ENCODE data around the gene MIF. TPM values are rescaled to one million over a fixed set of nuclear protein-coding genes. Genes with fewer than 3 reads are reported as not detected.
A peak's percentile ranks its signal among the peaks of the same experiment; 100 is the strongest.

Gene MIF
- total RNA-seq, 1 experiment from 2014 or later: 1,068 TPM

GRCh38 chr22:23897320-23897719 lies 3.1 kb downstream of the MIF start:
- Histone ChIP-seq H2BK120ac (ENCODE audit: low read depth, low read length, poor library complexity, severe bottlenecking) (no peak overlapping the region), H3K27me3 (ENCODE audit: insufficient read depth, low read length) (no peaks in the 10 kb centered on the region), H3K18ac (ENCODE audit: insufficient read length, low read depth, low read length) (no peak overlapping the region), H4K5ac (ENCODE audit: insufficient read length, low read depth, low read length) (no peak overlapping the region), H3K56ac (ENCODE audit: insufficient read length, low read depth, low read length) (no peak overlapping the region), H4K91ac (ENCODE audit: insufficient read length, low read depth, low read length) (no peak overlapping the region), H2BK20ac (ENCODE audit: low read depth, low read length, poor library complexity, severe bottlenecking) (no peak overlapping the region), H3K4me2 (ENCODE audit: insufficient read depth, insufficient read length, low read length) (no peak overlapping the region), H2BK15ac (ENCODE audit: low read depth, low read length) (no peak overlapping the region), H3K4me1 (ENCODE audit: insufficient read depth, low read length) (peaks cover 3% of the 10 kb centered on the region; the same call in 1 of the 2 replicates), H3T11ph (ENCODE audit: low read length) (no peak overlapping the region), H3K79me1 (ENCODE audit: insufficient read depth, low read depth, low read length, poor library complexity, severe bottlenecking) (peaks cover 6% of the 10 kb centered on the region), H3K79me2 (ENCODE audit: insufficient read depth, low read length) (no peaks in the 10 kb centered on the region), H4K20me1 (ENCODE audit: control insufficient read depth, insufficient read depth, insufficient read length) (no peaks in the 10 kb centered on the region), H3K14ac (ENCODE audit: insufficient read depth, low read length) (no peak overlapping the region), H3K23me2 (ENCODE audit: insufficient read length, low read depth, low read length, poor library complexity, severe bottlenecking) (peaks cover 8% of the 10 kb centered on the region), H2AFZ (ENCODE audit: low read length) (no peak overlapping the region), H4K8ac (replicated peaks; ENCODE audit: insufficient read length, low read depth, low read length) (no peak overlapping the region), H2BK5ac (ENCODE audit: insufficient read length, low read length) (no peak overlapping the region), H3K9ac (ENCODE audit: extremely low read depth, insufficient read length, low read length) (no peak overlapping the region), H2BK12ac (ENCODE audit: insufficient read length, low read depth, low read length) (no peak overlapping the region), H2AK5ac (ENCODE audit: insufficient read length, low read length) (no peak overlapping the region), H3K23ac (ENCODE audit: insufficient read length, low read depth, low read length) (no peak overlapping the region), H3K9me3 (ENCODE audit: control insufficient read depth, low read depth, low read length) (no peaks in the 10 kb centered on the region), H3K27ac (ENCODE audit: insufficient read length, low read depth, low read length) (no peak overlapping the region), H3K4ac (ENCODE audit: low read depth, low read length) (no peak overlapping the region)
- Mint-ChIP-seq H3K9me3 (peaks cover 21 to 28% of the 10 kb centered on the region in 2 experiments), H3K27me3 (ENCODE audit: low read depth) (peaks cover 26% of the 10 kb centered on the region), H3K4me3 (peak overlapping the region in 1 of 2 experiments; percentile 41; a peak in 1 of 5 replicates), H3K36me3 (ENCODE audit: insufficient read depth in 1 of 3, low read depth in 3 of 3) (peaks cover 53 to 61% (median 53%) of the 10 kb centered on the region in 3 experiments), H3K27ac (peak overlapping the region; percentile 12 to 44 (median 20); a peak in 3 of 7 replicates), H3K4me1 (peaks cover 39 to 44% of the 10 kb centered on the region in 2 experiments)
- no CpG with 5 or more reads among the region's 3 CpGs for WGBS (ENCODE audit: extremely low coverage, insufficient read length, low lambda C conversion rate)
- no peak for DNase-seq
- TF ChIP-seq CTCF (conservative IDR thresholded peaks at IDR 0.05): no peak
